RKO (cell line): ENCODE measurements around the gene SPNS3.

Experiments
- DNase-seq: peaks from one replicate; pipeline ENCODE4 v3.0.0-alpha.2; 2016; ENCODE audit warnings: low spot score

The SPNS3 gene

GRCh38 chr17:4426499-4427208 lies 7.1 kb upstream of the SPNS3 start:
- no peak for DNase-seq

GRCh38 chr17:4427505-4427904 lies 6.2 kb upstream of the SPNS3 start:
- no peak for DNase-seq

GRCh38 chr17:4436381-4436780 lies 2.6 kb downstream of the SPNS3 start:
- DNase-seq = no peak

- no peak for DNase-seq
These were observed 3.1 kb downstream of the SPNS3 start for GRCh38 chr17:4436846-4437245.

GRCh38 chr17:4438162-4438944 lies 4.6 kb downstream of the SPNS3 start:
- DNase-seq = no peak

GRCh38 chr17:4440021-4440420 lies 6.3 kb downstream of the SPNS3 start:
- DNase-seq = no peak

GRCh38 chr17:4440690-4441686 lies 7.2 kb downstream of the SPNS3 start:
- no peak for DNase-seq

GRCh38 chr17:4442582-4442981 lies 8.8 kb downstream of the SPNS3 start:
- DNase-seq = no peak

GRCh38 chr17:4443476-4443875 lies 9.7 kb downstream of the SPNS3 start:
- DNase-seq = no peak

- DNase-seq = no peak
These were observed 11.2 kb downstream of the SPNS3 start for GRCh38 chr17:4444782-4445473.

GRCh38 chr17:4445731-4446130 lies 12.0 kb downstream of the SPNS3 start:
- no peak for DNase-seq

- DNase-seq = no peak
These were observed 12.8 kb downstream of the SPNS3 start for GRCh38 chr17:4446326-4447071.

- DNase-seq = no peak
These were observed 14.6 kb downstream of the SPNS3 start for GRCh38 chr17:4448197-4448980.

- no peak for DNase-seq
These were observed 16.0 kb downstream of the SPNS3 start for GRCh38 chr17:4449736-4450135.

- DNase-seq = no peak
These were observed 17.1 kb downstream of the SPNS3 start for GRCh38 chr17:4450710-4451316.

- no peak for DNase-seq
These were observed 20.3 kb downstream of the SPNS3 start for GRCh38 chr17:4453812-4454591.

- no peak for DNase-seq
These were observed 26.9 kb downstream of the SPNS3 start for GRCh38 chr17:4460661-4461060.

- DNase-seq = no peak
These were observed 30.2 kb downstream of the SPNS3 start for GRCh38 chr17:4463818-4464476.
